Esophagus muscularis mucosa (tissue), 3 donors: Measurements from ENCODE around the gene AP3S2.

Experiments used
- POLR2A ChIP-seq: fragments of 450-650 bp; IDR thresholded peaks from one replicate; pipeline ENCODE4 v1.6.1; 2017; ENCODE audit warnings: antibody characterized with exemption, moderate library complexity, mild to moderate bottlenecking, low read depth
- TF ChIP-seq, protein P1 (sequence below), 3 experiments: fragments of 200-600 bp in 2 of 3; fragments of 450-650 bp in 1 of 3; sonication (generic) in 2 of 3; IDR thresholded peaks; one replicate each; pipeline ENCODE4 v1.5.1; 2017 to 2019; ENCODE audit warnings: antibody characterized with exemption in 3 of 3, mild to moderate bottlenecking in 2 of 3, moderate library complexity in 1 of 3

- TF ChIP-seq, protein P1, sequence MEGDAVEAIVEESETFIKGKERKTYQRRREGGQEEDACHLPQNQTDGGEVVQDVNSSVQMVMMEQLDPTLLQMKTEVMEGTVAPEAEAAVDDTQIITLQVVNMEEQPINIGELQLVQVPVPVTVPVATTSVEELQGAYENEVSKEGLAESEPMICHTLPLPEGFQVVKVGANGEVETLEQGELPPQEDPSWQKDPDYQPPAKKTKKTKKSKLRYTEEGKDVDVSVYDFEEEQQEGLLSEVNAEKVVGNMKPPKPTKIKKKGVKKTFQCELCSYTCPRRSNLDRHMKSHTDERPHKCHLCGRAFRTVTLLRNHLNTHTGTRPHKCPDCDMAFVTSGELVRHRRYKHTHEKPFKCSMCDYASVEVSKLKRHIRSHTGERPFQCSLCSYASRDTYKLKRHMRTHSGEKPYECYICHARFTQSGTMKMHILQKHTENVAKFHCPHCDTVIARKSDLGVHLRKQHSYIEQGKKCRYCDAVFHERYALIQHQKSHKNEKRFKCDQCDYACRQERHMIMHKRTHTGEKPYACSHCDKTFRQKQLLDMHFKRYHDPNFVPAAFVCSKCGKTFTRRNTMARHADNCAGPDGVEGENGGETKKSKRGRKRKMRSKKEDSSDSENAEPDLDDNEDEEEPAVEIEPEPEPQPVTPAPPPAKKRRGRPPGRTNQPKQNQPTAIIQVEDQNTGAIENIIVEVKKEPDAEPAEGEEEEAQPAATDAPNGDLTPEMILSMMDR (IDR thresholded peaks at IDR 0.05) = no peak
- no peak for TF ChIP-seq POLR2A
Observed at GRCh38 chr15:89809093-89809786, 84.6 kb downstream of the AP3S2 start.
